Smooth muscle cell (in vitro differentiated cells): ENCODE data around the gene TEX9. TPM values are rescaled to one million over a fixed set of nuclear protein-coding genes. Genes with fewer than 3 reads are reported as not detected.

Experiments
- polyA plus RNA-seq: library from polyadenylated mRNA; unstranded; fragments of >200 nt; fragmentation: Nextera tagmentation; extraction: Ambion mirVana; gene quantifications from 2 replicates; pipeline ENCODE4 v1.2.1, GENCODE V29; 2016
- total RNA-seq: library from RNA; depleted of rRNA; stranded (reverse); fragments of >200 nt; gene quantifications from 2 replicates; pipeline ENCODE4 v1.2.3, GENCODE V29; 2014

TEX9 gene
- total and polyA plus RNA-seq, 2 experiments from 2014 or later, result 4.0 to 5.3 TPM

Other genes starting within 250 kb of the TEX9 start
- 18.5 and 19.3 TPM in 2 replicates for gene RFX7, start 121.5 kb upstream of the TEX9 start, total RNA-seq
- gene RFX7, start 121.5 kb upstream of the TEX9 start, polyA plus RNA-seq, result 7.7 and 8.6 TPM in 2 replicates
- gene MNS1, start 99.7 kb downstream of the TEX9 start, total RNA-seq, result 0.31 and 2.0 TPM in 2 replicates
- gene MNS1, start 99.7 kb downstream of the TEX9 start, polyA plus RNA-seq, result 1.2 and 2.3 TPM in 2 replicates